Right atrium auricular region (tissue), 2 donors: ENCODE measurements around the gene SALL3. TPM values are rescaled to one million over a fixed set of nuclear protein-coding genes. Genes with fewer than 3 reads are reported as not detected.

Experiments used
- DNase-seq: peaks from one replicate; pipeline ENCODE4 v3.0.0-alpha.2; 2019; ENCODE audit warnings: low spot score
- H3K27ac ChIP-seq, 2 donors: fragments of 200-600 bp; sonication (generic); 1 replicate in 1 of 2; 2 replicates in 1 of 2; pipeline ENCODE4 v1.5.1; 2016 to 2019
- H3K27me3 ChIP-seq, 2 donors: fragments of 200-600 bp; sonication (generic); one replicate each; pipeline versions ENCODE4 v1.5.1 to v1.6.0; 2017 to 2019
- H3K36me3 ChIP-seq: fragments of 200-600 bp; sonication (generic); one replicate; pipeline ENCODE4 v1.5.1; 2016
- H3K4me1 ChIP-seq, 2 donors: fragments of 200-600 bp; sonication (generic); one replicate each; pipeline versions ENCODE4 v1.5.1 to v1.6.0; 2017 to 2019
- H3K4me3 ChIP-seq, 2 donors: fragments of 200-600 bp; sonication (generic); 1 replicate in 1 of 2; 2 replicates in 1 of 2; pipeline ENCODE4 v1.5.1; 2017 to 2019; ENCODE audit warnings: mild to moderate bottlenecking in 1 of 2, moderate library complexity in 1 of 2
- H3K9me3 ChIP-seq, 2 donors: fragments of 200-600 bp; sonication (generic); one replicate each; pipeline ENCODE4 v1.5.1; 2019
- total RNA-seq, 2 donors: library from RNA; depleted of rRNA; stranded (reverse); fragments of >200 nt; gene quantifications; one replicate each; pipeline ENCODE4 v1.1.0, GENCODE V29; 2016
- TF ChIP-seq, protein P1 (sequence below), 2 donors: fragments of 200-600 bp; sonication (generic); IDR thresholded peaks; one replicate each; pipeline ENCODE4 v1.5.1; 2019; ENCODE audit warnings: antibody characterized with exemption in 2 of 2

The SALL3 gene
- total RNA-seq, 2 donors from 2014 or later = 1.5 to 2.5 TPM

GRCh38 chr18:78965917-78966792 lies 13.5 kb upstream of the SALL3 start:
- Histone ChIP-seq H3K9me3 (peaks cover 0 to 4% of the 10 kb centered on the region in 2 donors), H3K4me1 (no peaks in the 10 kb centered on the region), H3K27me3 (no peaks in the 10 kb centered on the region), H3K4me3 (no peak overlapping the region), H3K27ac (no peak overlapping the region), H3K36me3 (no peaks in the 10 kb centered on the region)
- DNase-seq = peak; percentile 26
- TF ChIP-seq, protein P1, sequence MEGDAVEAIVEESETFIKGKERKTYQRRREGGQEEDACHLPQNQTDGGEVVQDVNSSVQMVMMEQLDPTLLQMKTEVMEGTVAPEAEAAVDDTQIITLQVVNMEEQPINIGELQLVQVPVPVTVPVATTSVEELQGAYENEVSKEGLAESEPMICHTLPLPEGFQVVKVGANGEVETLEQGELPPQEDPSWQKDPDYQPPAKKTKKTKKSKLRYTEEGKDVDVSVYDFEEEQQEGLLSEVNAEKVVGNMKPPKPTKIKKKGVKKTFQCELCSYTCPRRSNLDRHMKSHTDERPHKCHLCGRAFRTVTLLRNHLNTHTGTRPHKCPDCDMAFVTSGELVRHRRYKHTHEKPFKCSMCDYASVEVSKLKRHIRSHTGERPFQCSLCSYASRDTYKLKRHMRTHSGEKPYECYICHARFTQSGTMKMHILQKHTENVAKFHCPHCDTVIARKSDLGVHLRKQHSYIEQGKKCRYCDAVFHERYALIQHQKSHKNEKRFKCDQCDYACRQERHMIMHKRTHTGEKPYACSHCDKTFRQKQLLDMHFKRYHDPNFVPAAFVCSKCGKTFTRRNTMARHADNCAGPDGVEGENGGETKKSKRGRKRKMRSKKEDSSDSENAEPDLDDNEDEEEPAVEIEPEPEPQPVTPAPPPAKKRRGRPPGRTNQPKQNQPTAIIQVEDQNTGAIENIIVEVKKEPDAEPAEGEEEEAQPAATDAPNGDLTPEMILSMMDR (IDR thresholded peaks at IDR 0.05) = no peak

GRCh38 chr18:78966793-78967106 lies 12.9 kb upstream of the SALL3 start:
- no peak overlapping the region for H3K4me3 ChIP-seq
- TF ChIP-seq, protein P1 (IDR thresholded peaks at IDR 0.05) = no peak
- H3K9me3 ChIP-seq = peaks cover 0 to 4% of the 10 kb centered on the region in 2 donors
- H3K4me1 ChIP-seq = no peaks in the 10 kb centered on the region
- H3K27me3 ChIP-seq = no peaks in the 10 kb centered on the region
- no peaks in the 10 kb centered on the region for H3K36me3 ChIP-seq
- DNase-seq = peak; percentile 11
- no peak overlapping the region for H3K27ac ChIP-seq

DNA sequence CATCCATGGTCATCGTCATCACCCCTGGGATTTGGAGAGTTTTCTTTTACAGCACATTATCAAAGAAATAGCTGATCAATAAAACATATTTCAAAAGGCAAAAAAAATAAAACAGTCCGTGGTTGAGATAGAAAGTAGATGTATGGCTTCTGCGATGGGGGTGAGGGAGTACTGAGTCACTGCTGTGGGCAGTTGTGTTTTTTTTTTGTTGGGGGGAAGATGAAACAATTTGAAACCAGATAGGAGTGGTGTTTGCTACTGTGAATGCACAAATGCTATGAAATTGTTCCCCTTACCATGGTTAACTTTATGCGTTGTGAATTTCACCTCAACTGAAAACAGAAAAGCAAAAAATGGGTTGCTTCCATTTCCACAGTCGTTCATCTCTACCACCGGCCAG lies 11.9 kb upstream of the SALL3 start:
- Histone ChIP-seq H3K27ac (no peak overlapping the region), H3K36me3 (no peaks in the 10 kb centered on the region), H3K4me1 (no peaks in the 10 kb centered on the region), H3K4me3 (no peak overlapping the region), H3K27me3 (no peaks in the 10 kb centered on the region), H3K9me3 (peaks cover 0 to 4% of the 10 kb centered on the region in 2 donors)
- TF ChIP-seq, protein P1 (IDR thresholded peaks at IDR 0.05) = no peak
- no peak for DNase-seq

GRCh38 chr18:78969574-78970315 lies 9.9 kb upstream of the SALL3 start:
- H3K27me3 ChIP-seq = peaks cover 8 to 14% of the 10 kb centered on the region in 2 donors
- TF ChIP-seq, protein P1 (IDR thresholded peaks at IDR 0.05) = no peak
- DNase-seq = no peak
- no peaks in the 10 kb centered on the region for H3K9me3 ChIP-seq
- H3K4me3 ChIP-seq = no peak overlapping the region
- H3K4me1 ChIP-seq = peaks cover 0 to 19% of the 10 kb centered on the region in 2 donors
- no peaks in the 10 kb centered on the region for H3K36me3 ChIP-seq
- no peak overlapping the region for H3K27ac ChIP-seq

GRCh38 chr18:78970774-78971333 lies 8.8 kb upstream of the SALL3 start:
- Histone ChIP-seq H3K27ac (no peak overlapping the region), H3K27me3 (peaks cover 11 to 18% of the 10 kb centered on the region in 2 donors), H3K36me3 (no peaks in the 10 kb centered on the region), H3K4me1 (peaks cover 0 to 19% of the 10 kb centered on the region in 2 donors), H3K4me3 (no peak overlapping the region), H3K9me3 (no peaks in the 10 kb centered on the region)
- no peak for DNase-seq
- TF ChIP-seq, protein P1 (IDR thresholded peaks at IDR 0.05) = no peak
